IMR-90 (cell line): ENCODE results near the gene F10.

Source experiments
- BHLHE40 ChIP-seq: fragments of 150-350 bp; IDR thresholded peaks from 2 replicates; pipeline ENCODE4 v1.6.1; 2016; ENCODE audit warnings: mild to moderate bottlenecking, low read depth, low read length
- CHD1 ChIP-seq: IDR thresholded peaks from 2 replicates; pipeline ENCODE4 v1.6.1; 2012; ENCODE audit warnings: low read depth, low read length, improper control_type of control experiment
- FOS ChIP-seq: fragments of 150-350 bp; IDR thresholded peaks from 2 replicates; pipeline ENCODE4 v1.6.1; 2016; ENCODE audit warnings: low read depth, low read length
- MAFK ChIP-seq: IDR thresholded peaks from 2 replicates; pipeline ENCODE4 v1.6.1; 2012; ENCODE audit warnings: low read depth, low read length, improper control_type of control experiment
- MAZ ChIP-seq: IDR thresholded peaks from 2 replicates; pipeline ENCODE4 v1.6.1; 2012; ENCODE audit warnings: low read depth, mild to moderate bottlenecking, low read length, improper control_type of control experiment, moderate library complexity, borderline replicate concordance
- MXI1 ChIP-seq: IDR thresholded peaks from 2 replicates; pipeline ENCODE4 v1.6.1; 2012; ENCODE audit warnings: low read depth, mild to moderate bottlenecking, low read length, moderate library complexity, borderline replicate concordance
- NFE2L2 ChIP-seq: fragments of 150-350 bp; IDR thresholded peaks from 2 replicates; pipeline ENCODE4 v1.6.1; 2016; ENCODE audit warnings: low read depth, mild to moderate bottlenecking, low read length
- POLR2A ChIP-seq: IDR thresholded peaks from 2 replicates; pipeline ENCODE4 v1.6.1; 2012; ENCODE audit warnings: mild to moderate bottlenecking, low read depth, low read length
- RAD21 ChIP-seq: IDR thresholded peaks from 2 replicates; pipeline ENCODE4 v1.6.1; 2012; ENCODE audit warnings: low read length, improper control_type of control experiment
- RCOR1 ChIP-seq: IDR thresholded peaks from 2 replicates; pipeline ENCODE4 v1.6.1; 2012; ENCODE audit warnings: mild to moderate bottlenecking, low read length, improper control_type of control experiment; ENCODE audit not compliant: insufficient replicate concordance
- RFX5 ChIP-seq: IDR thresholded peaks from 2 replicates; pipeline ENCODE4 v1.8.0; 2012; ENCODE audit warnings: low read depth, mild to moderate bottlenecking, low read length, moderate library complexity
- TF ChIP-seq, protein P1 (sequence below): conservative IDR thresholded peaks from 2 replicates; pipeline ENCODE4 v1.5.1; 2012; ENCODE audit warnings: mild to moderate bottlenecking, low read depth, low read length, improper control_type of control experiment
- TF ChIP-seq, protein P2 (sequence below): fragments of 150-350 bp; IDR thresholded peaks from 2 replicates; pipeline ENCODE4 v1.6.1; 2016; ENCODE audit warnings: low read depth, mild to moderate bottlenecking, low read length, moderate library complexity, borderline replicate concordance

DNA sequence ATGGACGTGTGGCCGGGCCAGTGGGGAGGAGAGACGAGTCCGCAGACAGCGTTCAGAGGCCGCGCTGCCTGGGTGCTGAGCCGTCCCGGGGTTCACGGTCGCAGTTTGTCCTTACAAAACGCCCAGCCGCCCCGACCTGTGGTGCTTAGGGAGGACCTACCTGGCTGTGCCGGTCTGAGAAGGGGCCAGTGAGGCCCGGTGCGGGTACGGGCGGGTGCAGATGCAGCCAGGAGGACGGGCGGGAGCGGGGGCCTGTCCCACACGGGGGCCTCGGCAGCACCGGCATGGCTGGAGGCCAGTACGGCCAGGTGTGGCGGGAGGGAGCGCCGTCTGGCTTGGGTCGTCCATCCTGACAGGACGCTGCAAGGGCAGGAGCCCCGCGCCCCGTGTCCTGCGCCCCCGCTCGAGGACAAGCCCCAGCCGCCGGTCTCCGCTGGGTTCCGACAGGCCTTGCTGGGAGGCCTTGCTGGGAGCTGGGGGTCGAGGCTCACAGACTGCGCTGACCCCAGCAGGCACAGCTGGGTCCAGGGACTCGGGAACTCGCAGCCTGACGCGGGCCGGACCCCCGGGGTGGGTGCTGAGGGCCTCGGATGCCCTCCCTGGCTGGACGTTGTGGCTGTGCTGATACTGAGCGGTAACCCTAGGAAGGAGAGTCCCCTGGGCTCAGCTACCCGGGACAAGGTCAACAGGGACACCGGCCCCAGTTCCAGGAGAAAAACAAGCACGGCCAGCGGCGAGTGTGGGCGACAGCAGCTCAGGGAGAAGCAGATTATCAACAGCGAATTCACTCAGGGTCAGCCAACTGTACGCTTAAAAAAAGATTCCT lies 30.6 kb downstream of the F10 start:
- TF ChIP-seq MAZ (no peak), RAD21 (no peak), RCOR1 (no peak), NFE2L2 (no peak), RFX5 (no peak), BHLHE40 (no peak), POLR2A (no peak), MAFK (no peak), FOS (no peak), MXI1 (no peak), CHD1 (no peak)
- TF ChIP-seq, protein P1, sequence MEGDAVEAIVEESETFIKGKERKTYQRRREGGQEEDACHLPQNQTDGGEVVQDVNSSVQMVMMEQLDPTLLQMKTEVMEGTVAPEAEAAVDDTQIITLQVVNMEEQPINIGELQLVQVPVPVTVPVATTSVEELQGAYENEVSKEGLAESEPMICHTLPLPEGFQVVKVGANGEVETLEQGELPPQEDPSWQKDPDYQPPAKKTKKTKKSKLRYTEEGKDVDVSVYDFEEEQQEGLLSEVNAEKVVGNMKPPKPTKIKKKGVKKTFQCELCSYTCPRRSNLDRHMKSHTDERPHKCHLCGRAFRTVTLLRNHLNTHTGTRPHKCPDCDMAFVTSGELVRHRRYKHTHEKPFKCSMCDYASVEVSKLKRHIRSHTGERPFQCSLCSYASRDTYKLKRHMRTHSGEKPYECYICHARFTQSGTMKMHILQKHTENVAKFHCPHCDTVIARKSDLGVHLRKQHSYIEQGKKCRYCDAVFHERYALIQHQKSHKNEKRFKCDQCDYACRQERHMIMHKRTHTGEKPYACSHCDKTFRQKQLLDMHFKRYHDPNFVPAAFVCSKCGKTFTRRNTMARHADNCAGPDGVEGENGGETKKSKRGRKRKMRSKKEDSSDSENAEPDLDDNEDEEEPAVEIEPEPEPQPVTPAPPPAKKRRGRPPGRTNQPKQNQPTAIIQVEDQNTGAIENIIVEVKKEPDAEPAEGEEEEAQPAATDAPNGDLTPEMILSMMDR: no peak
- TF ChIP-seq, protein P2, sequence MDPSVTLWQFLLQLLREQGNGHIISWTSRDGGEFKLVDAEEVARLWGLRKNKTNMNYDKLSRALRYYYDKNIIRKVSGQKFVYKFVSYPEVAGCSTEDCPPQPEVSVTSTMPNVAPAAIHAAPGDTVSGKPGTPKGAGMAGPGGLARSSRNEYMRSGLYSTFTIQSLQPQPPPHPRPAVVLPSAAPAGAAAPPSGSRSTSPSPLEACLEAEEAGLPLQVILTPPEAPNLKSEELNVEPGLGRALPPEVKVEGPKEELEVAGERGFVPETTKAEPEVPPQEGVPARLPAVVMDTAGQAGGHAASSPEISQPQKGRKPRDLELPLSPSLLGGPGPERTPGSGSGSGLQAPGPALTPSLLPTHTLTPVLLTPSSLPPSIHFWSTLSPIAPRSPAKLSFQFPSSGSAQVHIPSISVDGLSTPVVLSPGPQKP: no peak
